Astrocyte (in vitro differentiated cells and primary cell): ENCODE data around the gene TUBA1A. TPM values are rescaled to one million over a fixed set of nuclear protein-coding genes. Genes with fewer than 3 reads are reported as not detected.
"Not testable (repeated sequence)": the region's sequence is repeated elsewhere in the genome, so short reads cannot be mapped to it uniquely, and the experiment has no call there.

ENCODE experiments used
- DNase-seq: peaks from one replicate; pipeline ENCODE4 v3.0.0-alpha.2; 2010; ENCODE audit warnings: low read depth
- FAIRE-seq: peaks from 2 replicates; lab custom pipeline; 2011; peaks lifted over from hg19 to GRCh38; lab: Jason Lieb, UNC
- H2AFZ ChIP-seq: 2 replicates; pipeline ENCODE4 v1.6.0; 2012; ENCODE audit warnings: low read depth, low read length, inconsistent platforms
- H3K27ac ChIP-seq: 2 replicates; pipeline ENCODE4 v1.5.1; 2011; ENCODE audit warnings: low read depth, low read length, inconsistent platforms
- H3K27me3 ChIP-seq: 2 replicates; pipeline ENCODE4 v1.6.0; 2011; ENCODE audit warnings: low read length, inconsistent platforms; ENCODE audit not compliant: insufficient read depth
- H3K36me3 ChIP-seq: 2 replicates; pipeline ENCODE4 v1.5.1; 2011; ENCODE audit warnings: low read length, inconsistent platforms; ENCODE audit not compliant: insufficient read depth
- H3K4me1 ChIP-seq: 2 replicates; pipeline ENCODE4 v1.5.1; 2011; ENCODE audit warnings: low read length, inconsistent platforms; ENCODE audit not compliant: insufficient read depth
- H3K4me2 ChIP-seq: 2 replicates; pipeline ENCODE4 v1.6.0; 2012; ENCODE audit warnings: low read length, inconsistent platforms
- H3K4me3 ChIP-seq: 2 replicates; pipeline ENCODE4 v1.5.1; 2011; ENCODE audit warnings: low read depth, mild to moderate bottlenecking, low read length, inconsistent platforms; ENCODE audit not compliant: insufficient read depth
- H3K79me2 ChIP-seq: 2 replicates; pipeline ENCODE4 v1.6.0; 2012; ENCODE audit warnings: mild to moderate bottlenecking, low read length, inconsistent platforms; ENCODE audit not compliant: insufficient read depth
- H3K9ac ChIP-seq: 2 replicates; pipeline ENCODE4 v1.6.0; 2012; ENCODE audit warnings: mild to moderate bottlenecking, low read length, inconsistent platforms
- H3K9me3 ChIP-seq: 2 replicates; pipeline ENCODE4 v1.5.1; 2012; ENCODE audit warnings: low read depth, mild to moderate bottlenecking, low read length, inconsistent platforms; ENCODE audit not compliant: insufficient read depth
- H4K20me1 ChIP-seq: 2 replicates; pipeline ENCODE4 v1.6.0; 2012; ENCODE audit warnings: low read length, inconsistent platforms; ENCODE audit not compliant: insufficient read depth
- H3K27ac Mint-ChIP-seq: one replicate; pipeline ENCODE4 v1.8.0; 2021; ENCODE audit warnings: mild to moderate bottlenecking, mixed read lengths; ENCODE audit not compliant: unreplicated experiment
- H3K27me3 Mint-ChIP-seq: one replicate; pipeline ENCODE4 v1.8.0; 2021; ENCODE audit warnings: low read depth, mixed read lengths; ENCODE audit not compliant: unreplicated experiment
- H3K36me3 Mint-ChIP-seq: one replicate; pipeline ENCODE4 v1.8.0; 2021; ENCODE audit warnings: low read depth, mixed read lengths; ENCODE audit not compliant: unreplicated experiment
- H3K4me1 Mint-ChIP-seq: one replicate; pipeline ENCODE4 v1.8.0; 2021; ENCODE audit warnings: low read depth, mixed read lengths; ENCODE audit not compliant: unreplicated experiment
- H3K4me3 Mint-ChIP-seq: one replicate; pipeline ENCODE4 v1.8.0; 2021; ENCODE audit warnings: mild to moderate bottlenecking, moderate library complexity, mixed read lengths; ENCODE audit not compliant: unreplicated experiment
- H3K9me3 Mint-ChIP-seq: one replicate; pipeline ENCODE4 v1.8.0; 2021; ENCODE audit warnings: mild to moderate bottlenecking, mixed read lengths; ENCODE audit not compliant: unreplicated experiment
- EZH2 ChIP-seq: IDR thresholded peaks from 2 replicates; pipeline ENCODE4 v1.6.1; 2012; ENCODE audit warnings: mild to moderate bottlenecking, low read length, inconsistent platforms; ENCODE audit not compliant: insufficient read depth
- total RNA-seq: library from RNA; stranded (reverse); gene quantifications from 2 replicates; pipeline ENCODE4 v1.2.1, GENCODE V29; 2021
- TF ChIP-seq, protein P1 (sequence below): IDR thresholded peaks from 2 replicates; pipeline ENCODE4 v1.5.1; 2011; ENCODE audit warnings: low read depth, mild to moderate bottlenecking, inconsistent platforms, low read length, moderate library complexity; ENCODE audit not compliant: insufficient read depth

Gene TUBA1A
- total RNA-seq, 1 donor from 2014 or later = 932 TPM

DNA sequence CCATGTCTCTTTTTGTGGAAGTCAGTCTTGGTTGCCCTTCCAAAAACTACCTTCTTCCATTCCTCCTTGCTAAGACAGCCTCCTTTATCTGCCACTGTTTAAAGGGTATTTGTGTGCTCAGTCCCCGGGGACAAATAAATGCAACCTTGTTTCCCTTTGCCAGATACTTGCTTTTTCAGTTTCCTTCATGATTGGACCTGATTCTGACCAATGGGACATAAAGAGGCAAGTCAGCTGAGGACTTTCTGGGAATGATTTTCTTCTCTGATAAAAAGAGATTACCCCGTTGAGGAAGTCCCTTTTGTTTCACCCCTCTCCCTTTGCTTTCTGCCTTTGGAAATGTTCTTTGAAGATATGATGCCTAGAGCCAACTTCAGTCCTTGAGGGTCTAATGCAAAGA is 50.3 kb downstream of the TUBA1A start:
- H2AFZ ChIP-seq = no peak overlapping the region
- H4K20me1 ChIP-seq = no peaks in the 10 kb centered on the region
- peaks cover 3% of the 10 kb centered on the region for H3K79me2 ChIP-seq
- no peaks in the 10 kb centered on the region for H3K27me3 ChIP-seq
- no peak overlapping the region for H3K4me3 Mint-ChIP-seq
- no peak overlapping the region for H3K9ac ChIP-seq
- H3K4me3 ChIP-seq = no peak overlapping the region
- H3K27me3 Mint-ChIP-seq = no peaks in the 10 kb centered on the region
- no peak overlapping the region for H3K4me2 ChIP-seq
- no peak overlapping the region for H3K27ac Mint-ChIP-seq
- no peaks in the 10 kb centered on the region for H3K9me3 ChIP-seq
- H3K4me1 ChIP-seq = no peaks in the 10 kb centered on the region
- DNase-seq (no peak), FAIRE-seq (no peak)
- no peaks in the 10 kb centered on the region for H3K4me1 Mint-ChIP-seq
- no peak for TF ChIP-seq EZH2
- TF ChIP-seq, protein P1, sequence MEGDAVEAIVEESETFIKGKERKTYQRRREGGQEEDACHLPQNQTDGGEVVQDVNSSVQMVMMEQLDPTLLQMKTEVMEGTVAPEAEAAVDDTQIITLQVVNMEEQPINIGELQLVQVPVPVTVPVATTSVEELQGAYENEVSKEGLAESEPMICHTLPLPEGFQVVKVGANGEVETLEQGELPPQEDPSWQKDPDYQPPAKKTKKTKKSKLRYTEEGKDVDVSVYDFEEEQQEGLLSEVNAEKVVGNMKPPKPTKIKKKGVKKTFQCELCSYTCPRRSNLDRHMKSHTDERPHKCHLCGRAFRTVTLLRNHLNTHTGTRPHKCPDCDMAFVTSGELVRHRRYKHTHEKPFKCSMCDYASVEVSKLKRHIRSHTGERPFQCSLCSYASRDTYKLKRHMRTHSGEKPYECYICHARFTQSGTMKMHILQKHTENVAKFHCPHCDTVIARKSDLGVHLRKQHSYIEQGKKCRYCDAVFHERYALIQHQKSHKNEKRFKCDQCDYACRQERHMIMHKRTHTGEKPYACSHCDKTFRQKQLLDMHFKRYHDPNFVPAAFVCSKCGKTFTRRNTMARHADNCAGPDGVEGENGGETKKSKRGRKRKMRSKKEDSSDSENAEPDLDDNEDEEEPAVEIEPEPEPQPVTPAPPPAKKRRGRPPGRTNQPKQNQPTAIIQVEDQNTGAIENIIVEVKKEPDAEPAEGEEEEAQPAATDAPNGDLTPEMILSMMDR = no peak
- H3K36me3 ChIP-seq = no peaks in the 10 kb centered on the region
- H3K36me3 Mint-ChIP-seq = no peaks in the 10 kb centered on the region
- no peaks in the 10 kb centered on the region for H3K9me3 Mint-ChIP-seq
- H3K27ac ChIP-seq = no peak overlapping the region

DNA sequence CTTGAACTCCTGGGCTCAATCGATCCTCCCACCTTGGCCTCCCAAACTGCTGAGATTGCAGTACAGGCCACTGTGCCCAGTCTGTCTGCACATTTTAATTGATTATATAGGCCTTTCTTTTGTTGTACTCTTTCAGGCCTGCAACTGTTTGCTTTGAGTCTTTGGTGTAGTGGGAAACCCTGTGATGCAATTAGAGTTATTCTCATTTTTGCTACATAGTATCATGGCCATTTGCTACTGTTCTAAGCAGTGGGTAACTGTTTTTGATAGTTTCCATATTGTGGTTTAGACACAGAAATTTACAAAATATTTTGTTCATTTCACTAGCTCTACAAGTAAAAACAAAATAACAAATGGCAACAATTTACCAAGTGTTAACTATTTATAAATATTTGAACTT is 51.4 kb downstream of the TUBA1A start:
- no peaks in the 10 kb centered on the region for H3K9me3 Mint-ChIP-seq
- H3K27me3 Mint-ChIP-seq = no peaks in the 10 kb centered on the region
- Histone ChIP-seq H3K36me3 (no peaks in the 10 kb centered on the region), H3K79me2 (peaks cover 11% of the 10 kb centered on the region), H3K9ac (no peak overlapping the region), H3K4me1 (no peaks in the 10 kb centered on the region), H2AFZ (no peak overlapping the region), H3K27ac (no peak overlapping the region), H3K4me2 (no peak overlapping the region), H4K20me1 (no peaks in the 10 kb centered on the region), H3K4me3 (no peak overlapping the region), H3K27me3 (no peaks in the 10 kb centered on the region), H3K9me3 (no peaks in the 10 kb centered on the region)
- H3K27ac Mint-ChIP-seq = no peak overlapping the region
- no peaks in the 10 kb centered on the region for H3K36me3 Mint-ChIP-seq
- DNase-seq (no peak), FAIRE-seq (no peak)
- TF ChIP-seq, protein P1 = no peak
- TF ChIP-seq EZH2 = no peak
- H3K4me1 Mint-ChIP-seq = no peaks in the 10 kb centered on the region
- no peak overlapping the region for H3K4me3 Mint-ChIP-seq

DNA sequence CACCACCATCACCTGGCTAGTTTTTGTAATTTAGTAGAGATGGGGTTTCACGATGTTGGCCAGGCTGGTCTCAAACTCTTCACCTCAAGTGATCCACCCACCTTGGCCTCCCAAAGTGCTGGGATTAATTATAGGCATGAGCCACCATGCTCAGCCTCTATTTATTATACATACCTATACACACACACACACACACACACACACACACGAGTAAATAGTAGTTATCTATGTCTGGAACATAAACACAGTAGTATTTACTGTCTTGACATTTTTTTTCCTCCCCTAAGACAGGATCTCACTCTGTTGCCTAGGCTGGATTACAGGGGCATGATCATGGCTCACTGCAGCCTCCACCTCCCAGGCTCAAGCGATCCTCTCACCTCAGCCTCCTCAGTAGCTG is 51.9 kb downstream of the TUBA1A start:
- not testable (repeated sequence) for H3K27me3 Mint-ChIP-seq, H3K4me3 Mint-ChIP-seq, H3K27ac ChIP-seq, H3K4me1 ChIP-seq, H3K4me3 ChIP-seq, H3K36me3 ChIP-seq, H3K9ac ChIP-seq, H2AFZ ChIP-seq, H3K36me3 Mint-ChIP-seq, FAIRE-seq, H3K4me2 ChIP-seq, H3K4me1 Mint-ChIP-seq, H3K27me3 ChIP-seq, H3K9me3 Mint-ChIP-seq, H3K9me3 ChIP-seq, H3K27ac Mint-ChIP-seq, H4K20me1 ChIP-seq, DNase-seq
- peaks cover 15% of the 10 kb centered on the region for H3K79me2 ChIP-seq

Other genes starting within 250 kb of the TUBA1A start
- gene ARF3, start 231.6 kb downstream of the TUBA1A start, total RNA-seq = 209 and 229 TPM in 2 replicates
- gene WNT10B, start 217.3 kb downstream of the TUBA1A start, total RNA-seq = 0.79 and 1.1 TPM in 2 replicates
- not detected in 2 replicates for gene WNT1, start 210.8 kb downstream of the TUBA1A start, total RNA-seq
- gene DDN, start 189.7 kb downstream of the TUBA1A start, total RNA-seq = 0.50 and 0.55 TPM in 2 replicates
- gene PRKAG1, start 170.3 kb downstream of the TUBA1A start, total RNA-seq = 47.1 and 49.6 TPM in 2 replicates
- gene KMT2D, start 128.3 kb downstream of the TUBA1A start, total RNA-seq = 81.7 and 86.9 TPM in 2 replicates
- 1.3 and 1.9 TPM in 2 replicates for gene RHEBL1, start 119.1 kb downstream of the TUBA1A start, total RNA-seq
- gene DHH, start 94.3 kb downstream of the TUBA1A start, total RNA-seq = 0.05 and 0.16 TPM in 2 replicates
- 58.7 and 61.0 TPM in 2 replicates for gene LMBR1L, start 78.2 kb downstream of the TUBA1A start, total RNA-seq
- gene TUBA1B, start 57.7 kb downstream of the TUBA1A start, total RNA-seq = 811 and 939 TPM in 2 replicates
- 345 and 408 TPM in 2 replicates for gene TUBA1C, start 76.0 kb upstream of the TUBA1A start, total RNA-seq
- gene PRPH, start 106.1 kb upstream of the TUBA1A start, total RNA-seq = not detected in 2 replicates
- gene TROAP, start 134.2 kb upstream of the TUBA1A start, total RNA-seq = 2.2 and 2.7 TPM in 2 replicates
- gene C1QL4, start 148.1 kb upstream of the TUBA1A start, total RNA-seq = 0.09 TPM in 1 of 2 replicates, not detected in the other
- 0.34 and 0.52 TPM in 2 replicates for gene DNAJC22, start 157.8 kb upstream of the TUBA1A start, total RNA-seq
- 44.0 and 46.3 TPM in 2 replicates for gene SPATS2, start 178.4 kb upstream of the TUBA1A start, total RNA-seq